Measurements from ENCODE around the gene C16orf89.

- TF ChIP-seq SUZ12 (IDR thresholded peaks at IDR 0.05; ENCODE audit: extremely low read depth, insufficient read depth, insufficient read length) (no peak), YY1 (IDR thresholded peaks at IDR 0.05; ENCODE audit: insufficient read depth, insufficient read length) (no peak), ZNF274 (IDR thresholded peaks at IDR 0.05; ENCODE audit: low read depth, low read length) (no peak)
Observed at GRCh38 chr16:5075637-5076036, 9.9 kb upstream of the C16orf89 start.
